SH-SY5Y (cell line): ENCODE measurements around the gene HRG.

ENCODE experiments used
- GATA2 ChIP-seq: IDR thresholded peaks from 2 replicates; pipeline ENCODE4 v1.6.1; 2011; ENCODE audit warnings: mild to moderate bottlenecking, low read depth, low read length
- GATA3 ChIP-seq: IDR thresholded peaks from 2 replicates; pipeline ENCODE4 v1.6.1; 2011; ENCODE audit warnings: low read depth, mild to moderate bottlenecking, low read length, moderate library complexity

DNA sequence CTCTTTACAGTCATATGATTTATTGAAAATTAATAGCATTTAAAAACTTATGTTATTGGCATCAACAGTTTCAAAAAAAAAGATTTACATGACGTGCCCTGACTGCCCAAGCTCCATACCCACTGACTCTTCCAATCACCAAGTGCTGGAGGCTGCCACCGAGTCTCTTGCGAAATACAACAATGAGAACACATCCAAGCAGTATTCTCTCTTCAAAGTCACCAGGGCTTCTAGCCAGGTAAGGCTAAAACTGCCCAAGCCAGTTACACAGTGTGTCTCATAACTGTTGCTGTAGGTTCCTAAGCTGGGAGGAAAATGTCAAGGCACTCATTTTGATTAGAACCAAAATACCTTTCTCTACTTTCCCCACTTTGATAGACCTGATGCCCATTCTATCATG lies 21.1 kb upstream of the HRG start:
- TF ChIP-seq GATA3 (no peak), GATA2 (no peak)
